Stomach (tissue), 9 donors: ENCODE results near the gene CCDC43. TPM values are rescaled to one million over a fixed set of nuclear protein-coding genes. Genes with fewer than 3 reads are reported as not detected.
"Not testable (repeated sequence)": the region's sequence is repeated elsewhere in the genome, so short reads cannot be mapped to it uniquely, and the experiment has no call there.

Experiments used
- DNase-seq, 2 donors: peaks; one replicate each; pipeline versions ENCODE4 v3.0.0 to v3.0.0-alpha.2; 2013 to 2019
- H3K27ac ChIP-seq, 5 donors: fragments of 200-600 bp in 4 of 5; sonication (generic) in 4 of 5; one replicate each; pipeline ENCODE4 v1.5.1; 2013 to 2019; ENCODE audit warnings: mild to moderate bottlenecking in 1 of 5, moderate library complexity in 1 of 5
- H3K27me3 ChIP-seq, 3 donors: fragments of 200-600 bp; sonication (generic); one replicate each; pipeline ENCODE4 v1.5.1; 2017 to 2019; ENCODE audit warnings: mixed run types in 1 of 3
- H3K36me3 ChIP-seq, 4 donors: fragments of 200-600 bp; sonication (generic); 1 replicate in 3 of 4; 2 replicates in 1 of 4; pipeline ENCODE4 v1.5.1; 2016 to 2019
- H3K4me1 ChIP-seq, 4 donors: fragments of 200-600 bp; sonication (generic); one replicate each; pipeline ENCODE4 v1.5.1; 2016 to 2019
- H3K4me3 ChIP-seq, 4 donors: fragments of 200-600 bp; sonication (generic) in 3 of 4; one replicate each; pipeline ENCODE4 v1.5.1; 2016 to 2019; ENCODE audit warnings: mild to moderate bottlenecking in 1 of 4
- H3K9me3 ChIP-seq, 4 donors: fragments of 200-600 bp; sonication (generic); one replicate each; pipeline ENCODE4 v1.5.1; 2016 to 2019
- CTCF ChIP-seq, 7 experiments: fragments of 450-650 bp in 4 of 7; fragments of 200-600 bp in 3 of 7; sonication (generic) in 3 of 7; IDR thresholded peaks; one replicate each; pipeline ENCODE4 v1.5.1; 2016 to 2019; ENCODE audit warnings: antibody characterized with exemption in 7 of 7, control low read depth in 2 of 7, mild to moderate bottlenecking in 1 of 7
- EP300 ChIP-seq: sonication (generic); formaldehyde crosslinking; IDR thresholded peaks from one replicate; pipeline ENCODE4 v1.6.1; 2017; ENCODE audit warnings: antibody characterized with exemption
- POLR2A ChIP-seq, 4 donors: fragments of 450-650 bp; IDR thresholded peaks; one replicate each; pipeline ENCODE4 v1.6.1; 2016; ENCODE audit warnings: antibody characterized with exemption in 4 of 4, control low read depth in 2 of 4, mild to moderate bottlenecking in 1 of 4, moderate library complexity in 1 of 4
- POLR2AphosphoS5 ChIP-seq, 3 donors: sonication (generic); formaldehyde crosslinking; IDR thresholded peaks; one replicate each; pipeline ENCODE4 v1.6.1; 2016; ENCODE audit warnings: antibody characterized with exemption in 3 of 3
- WGBS, 5 donors: extraction: QIAGEN DNeasy Blood & Tissue Kit in 3 of 5; methylation state at CpG; one replicate each; pipeline versions ENCODE4 v1.1.5 to v1.1.7; 2013 to 2018; 5-methylcytosine and 5-hydroxymethylcytosine counted together
- intact Hi-C: fragments of 100-400 bp; cut with DNase I; formaldehyde crosslinking; loops from one replicate; pipeline ENCODE4 v1.15.1; 2023; ENCODE audit warnings: low total_unique reads
- polyA plus RNA-seq, 3 donors: library from polyadenylated mRNA; stranded (reverse); fragments of 200-250 nt; gene quantifications; one replicate each; pipeline ENCODE4 v1.2.3, GENCODE V29; 2013
- total RNA-seq, 5 donors: library from RNA; depleted of rRNA; stranded (reverse); fragments of >200 nt; gene quantifications; one replicate each; pipeline versions ENCODE4 v1.1.0 to v1.2.3, GENCODE V29; 2014 to 2016
- donor health status: healthy with polysubstance abuse.
- donor health status: Bipolar disorder and iron deficiency.
- donor health status: healthy.

CCDC43 gene
- total and polyA plus RNA-seq, 8 donors, result 1.8 to 29.7 (median 11.1) TPM

DNA sequence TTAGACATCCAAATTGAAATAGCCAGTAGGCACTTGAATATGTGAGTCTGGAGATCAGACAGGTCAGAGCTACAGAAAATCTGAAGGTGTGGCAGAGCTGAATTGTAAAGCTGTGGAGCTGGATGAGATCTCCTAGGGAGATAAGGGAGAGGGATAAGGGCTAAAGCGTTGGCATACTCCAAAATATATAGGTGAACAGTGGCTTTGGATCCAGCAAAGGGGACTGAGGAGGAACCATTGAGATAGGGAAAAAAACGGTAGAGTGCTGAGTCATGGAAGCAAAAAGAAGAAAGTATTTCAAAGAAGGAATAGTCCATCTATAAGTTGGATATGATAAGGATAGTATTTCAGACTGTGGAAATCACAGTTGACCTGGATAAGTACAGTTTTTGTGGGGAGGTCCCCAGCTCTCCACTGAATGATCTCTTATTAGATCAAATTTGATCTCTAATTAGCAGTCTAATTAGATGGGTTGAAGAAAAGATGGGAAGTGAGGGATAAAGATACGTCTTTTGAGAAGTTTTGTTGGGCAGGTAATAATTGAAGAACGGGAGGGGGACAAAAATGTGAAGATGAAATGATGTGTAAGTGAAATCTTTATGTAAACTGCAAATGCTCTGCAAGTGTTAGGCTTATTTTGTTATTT, 18.3 kb upstream of the CCDC43 start:
- DNase-seq, result peak in 1 of 2 donors; percentile 7
- Histone ChIP-seq H3K27ac (peak overlapping the region in 4 of 5 donors; percentile 60 to 84 (median 78)), H3K9me3 (no peaks in the 10 kb centered on the region), H3K27me3 (peaks cover 0 to 13% (median 0%) of the 10 kb centered on the region in 3 donors), H3K36me3 (no peaks in the 10 kb centered on the region), H3K4me3 (peak overlapping the region; percentile 70 to 98 (median 91)), H3K4me1 (peaks cover 0 to 22% (median 19%) of the 10 kb centered on the region in 4 donors)
- WGBS, 5 donors, result 13 to 24% (median 21%) methylated on average over 4 of the region's 4 CpGs
- TF ChIP-seq CTCF (IDR thresholded peaks at IDR 0.05) (no peak), POLR2AphosphoS5 (IDR thresholded peaks at IDR 0.05) (no peak), EP300 (no peak), POLR2A (IDR thresholded peaks at IDR 0.05) (no peak)
- intact Hi-C loops, result no loop called here

DNA sequence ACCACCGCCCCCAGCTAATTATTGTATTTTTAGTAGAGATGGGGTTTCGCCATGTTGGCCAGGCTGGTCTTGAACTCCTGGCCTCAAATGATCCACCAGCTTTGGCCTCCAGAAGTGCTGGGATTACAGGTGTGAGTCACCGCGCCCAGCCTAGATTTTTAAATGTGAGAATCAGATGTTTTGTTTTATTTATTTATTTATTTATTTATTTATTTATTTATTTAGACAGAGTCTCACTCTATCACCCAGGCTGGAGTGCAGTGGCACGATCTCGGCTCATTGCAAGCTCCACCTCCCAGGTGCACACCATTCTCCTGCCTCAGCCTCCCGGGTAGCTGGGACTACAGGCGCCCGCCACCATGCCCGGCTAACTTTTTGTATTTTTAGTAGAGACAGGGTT, 10.7 kb upstream of the CCDC43 start:
- H3K36me3 ChIP-seq, H3K4me3 ChIP-seq, H3K27me3 ChIP-seq, DNase-seq, H3K27ac ChIP-seq, H3K9me3 ChIP-seq, intact Hi-C loops, H3K4me1 ChIP-seq: not testable (repeated sequence)
- 86 to 90% (median 88%) methylated on average over 10 of the region's 10 CpGs for WGBS, 5 donors

DNA sequence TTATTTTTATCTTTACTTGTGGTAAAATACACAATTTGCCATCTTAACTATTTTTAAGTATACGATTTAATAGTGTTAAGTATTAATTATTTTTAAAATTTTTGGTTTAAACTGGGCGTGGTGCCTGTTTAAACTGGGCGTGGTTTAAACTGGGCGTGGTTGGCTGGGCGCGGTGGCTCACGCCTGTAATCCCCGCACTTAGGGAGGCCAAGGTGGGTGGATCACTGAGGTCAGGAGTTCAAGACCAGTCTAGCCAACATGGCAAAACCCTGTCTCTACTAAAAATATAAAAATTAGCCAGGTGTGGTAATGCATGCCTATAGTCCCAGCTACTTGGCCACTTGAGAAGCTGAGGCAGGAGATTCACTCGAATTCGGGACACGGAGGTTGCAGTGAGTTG, 4.0 kb upstream of the CCDC43 start:
- DNase-seq, result no peak
- Histone ChIP-seq H3K4me3 (no peak overlapping the region), H3K27ac (no peak overlapping the region), H3K27me3 (no peaks in the 10 kb centered on the region), H3K9me3 (no peaks in the 10 kb centered on the region), H3K36me3 (no peaks in the 10 kb centered on the region), H3K4me1 (peaks cover 12 to 18% (median 16%) of the 10 kb centered on the region in 4 donors)
- no peak for TF ChIP-seq POLR2AphosphoS5 (IDR thresholded peaks at IDR 0.05)
- no peak for TF ChIP-seq CTCF (IDR thresholded peaks at IDR 0.05)
- TF ChIP-seq POLR2A (IDR thresholded peaks at IDR 0.05), result no peak
- WGBS, 5 donors, result 54 to 73% (median 65%) methylated on average over 11 of the region's 11 CpGs
- intact Hi-C loops, result no loop called here

- Histone ChIP-seq H3K27ac (peak overlapping the region in 4 of 5 donors; percentile 71 to 87 (median 80)), H3K36me3 (peaks cover 0 to 16% (median 15%) of the 10 kb centered on the region in 4 donors), H3K4me1 (peaks cover 16 to 30% (median 24%) of the 10 kb centered on the region in 4 donors)
- H3K9me3 ChIP-seq, H3K4me3 ChIP-seq, intact Hi-C loops, H3K27me3 ChIP-seq: not testable (repeated sequence)
- 80 to 84% (median 82%) methylated on average over 21 of the region's 21 CpGs for WGBS, 5 donors
- peak in 1 of 2 donors; percentile 21 for DNase-seq
These were observed 1.2 kb upstream of the CCDC43 start for GRCh38 chr17:44690746-44691306.

DNA sequence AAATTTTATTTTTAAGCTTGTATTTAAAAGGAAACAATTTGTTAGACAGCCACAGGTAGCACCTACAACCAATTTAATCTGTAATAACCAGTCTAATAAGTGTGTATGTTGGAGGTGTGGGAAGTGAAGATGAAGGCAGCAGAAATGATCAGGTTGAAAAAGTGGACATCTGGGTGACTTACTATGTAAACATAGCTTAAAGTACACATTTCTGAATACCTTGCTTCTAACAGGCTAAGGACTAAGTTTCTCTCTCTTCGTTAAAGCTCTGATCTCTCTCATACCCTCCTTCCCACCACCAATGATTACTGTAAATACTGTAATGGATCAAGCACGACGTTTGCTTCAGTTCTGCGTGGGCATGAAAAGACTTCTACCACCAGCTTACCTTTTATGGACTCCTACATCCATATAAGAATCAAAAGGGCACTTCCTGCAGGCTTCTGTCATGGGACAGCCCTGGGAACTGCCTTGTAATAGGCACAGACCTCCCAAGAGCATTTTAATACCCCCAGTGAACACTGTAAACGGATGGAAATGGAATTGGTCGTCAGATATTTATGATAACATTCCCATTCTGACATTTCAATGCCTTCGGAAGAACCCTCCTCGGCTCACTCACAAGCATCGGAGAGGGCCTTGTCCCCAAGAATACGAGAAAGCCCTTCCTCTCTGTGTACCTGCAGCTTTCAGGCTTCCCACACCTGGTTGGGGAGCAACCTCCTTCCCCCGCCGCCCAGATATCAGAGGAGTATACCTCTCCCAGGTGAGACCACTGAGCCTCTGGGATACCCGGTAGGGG, 700 bp downstream of the CCDC43 start:
- DNase-seq, result no peak

More for the DNA sequence above, 700 bp downstream of the CCDC43 start:
- TF ChIP-seq EP300, result no peak
- TF ChIP-seq POLR2AphosphoS5 (IDR thresholded peaks at IDR 0.05), result no peak
- no peak for TF ChIP-seq POLR2A (IDR thresholded peaks at IDR 0.05)
- no peak for TF ChIP-seq CTCF (IDR thresholded peaks at IDR 0.05)
- WGBS, 5 donors, result 1 to 4% (median 3%) methylated on average over 10 to 13 of the region's 13 CpGs
- Histone ChIP-seq H3K36me3 (peaks cover 7 to 34% (median 29%) of the 10 kb centered on the region in 4 donors), H3K9me3 (no peaks in the 10 kb centered on the region), H3K4me1 (peaks cover 16 to 30% (median 24%) of the 10 kb centered on the region in 4 donors), H3K27me3 (no peaks in the 10 kb centered on the region), H3K4me3 (peak overlapping the region; percentile 65 to 99 (median 88)), H3K27ac (peak overlapping the region; percentile 64 to 87 (median 74))
- intact Hi-C loops, result no loop called here
